ENCODE measurements around the gene UBA52. TPM values are rescaled to one million over a fixed set of nuclear protein-coding genes. Genes with fewer than 3 reads are reported as not detected.

UBA52 gene
- polyA plus RNA-seq, 3 donors: 832 to 3,024 (median 896) TPM

DNA sequence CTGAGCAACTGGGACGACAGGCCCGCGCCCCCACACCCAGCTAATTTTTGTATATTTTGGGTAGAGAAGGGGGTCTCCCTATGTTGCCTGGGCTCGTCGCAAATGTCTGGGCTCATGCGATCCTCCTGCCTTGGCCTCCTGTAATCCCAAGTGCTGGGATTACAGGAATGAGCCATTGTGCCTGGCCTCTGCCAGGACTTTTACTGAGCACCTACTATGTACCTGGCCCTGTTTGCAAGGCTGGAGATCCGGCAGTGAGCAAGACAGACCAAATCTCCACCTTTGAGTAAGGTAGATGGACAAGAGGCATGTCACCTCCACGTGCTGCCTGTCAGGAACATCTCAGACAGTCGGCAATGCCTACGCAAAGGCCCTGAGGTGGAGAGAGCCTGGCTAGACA, 35.2 kb upstream of the UBA52 start:
- H3K4me1 Mint-ChIP-seq: peaks cover 3% of the 10 kb centered on the region
- Histone ChIP-seq H3K9ac (ENCODE audit: insufficient read depth, low read length, poor library complexity, severe bottlenecking) (no peak overlapping the region), H3K27ac (ENCODE audit: low read depth in 1 of 2, low read length in 2 of 2) (no peak overlapping the region), H3K4me3 (replicated peaks in 1 of 3; ENCODE audit: low read depth in 2 of 3, low read length in 3 of 3) (no peak overlapping the region), H3K4me1 (ENCODE audit: control insufficient read depth in 1 of 2, insufficient read depth in 2 of 2, low read length in 2 of 2) (no peaks in the 10 kb centered on the region), H4K20me1 (ENCODE audit: insufficient read depth, low read length) (no peaks in the 10 kb centered on the region), H3K36me3 (replicated peaks in 1 of 2; ENCODE audit: control insufficient read depth in 1 of 2, insufficient read depth in 2 of 2, low read length in 2 of 2) (peaks cover 64 to 87% of the 10 kb centered on the region in 2 donors), H3K4me2 (replicated peaks; ENCODE audit: extremely low read depth, low read length, poor library complexity, severe bottlenecking) (no peak overlapping the region), H3K27me3 (ENCODE audit: control insufficient read depth in 2 of 2, insufficient read depth in 2 of 2, low read length in 2 of 2) (no peaks in the 10 kb centered on the region), H3K9me3 (replicated peaks in 1 of 2; ENCODE audit: control insufficient read depth in 1 of 2, insufficient read depth in 1 of 2, low read length in 2 of 2) (no peaks in the 10 kb centered on the region), H3K79me2 (ENCODE audit: insufficient read depth, low read length) (peaks cover 4% of the 10 kb centered on the region), H2AFZ (ENCODE audit: insufficient read depth, low read depth, low read length, poor library complexity, severe bottlenecking) (no peak overlapping the region)
- H3K9me3 Mint-ChIP-seq: peaks cover 0 to 4% (median 0%) of the 10 kb centered on the region in 7 donors
- H3K4me3 Mint-ChIP-seq: no peak overlapping the region
- WGBS (ENCODE audit: insufficient coverage): 98% methylated on average over 6 of the region's 10 CpGs
- peaks cover 69 to 91% of the 10 kb centered on the region in 2 donors for H3K36me3 Mint-ChIP-seq
- no peak for DNase-seq
- intact Hi-C loops (cut with micrococcal nuclease): no loop called here
- peak overlapping the region in 1 of 7 donors; percentile 18 for H3K27ac Mint-ChIP-seq
- no peaks in the 10 kb centered on the region for H3K27me3 Mint-ChIP-seq (ENCODE audit: low read depth in 3 of 3)
- TF ChIP-seq, protein P1, sequence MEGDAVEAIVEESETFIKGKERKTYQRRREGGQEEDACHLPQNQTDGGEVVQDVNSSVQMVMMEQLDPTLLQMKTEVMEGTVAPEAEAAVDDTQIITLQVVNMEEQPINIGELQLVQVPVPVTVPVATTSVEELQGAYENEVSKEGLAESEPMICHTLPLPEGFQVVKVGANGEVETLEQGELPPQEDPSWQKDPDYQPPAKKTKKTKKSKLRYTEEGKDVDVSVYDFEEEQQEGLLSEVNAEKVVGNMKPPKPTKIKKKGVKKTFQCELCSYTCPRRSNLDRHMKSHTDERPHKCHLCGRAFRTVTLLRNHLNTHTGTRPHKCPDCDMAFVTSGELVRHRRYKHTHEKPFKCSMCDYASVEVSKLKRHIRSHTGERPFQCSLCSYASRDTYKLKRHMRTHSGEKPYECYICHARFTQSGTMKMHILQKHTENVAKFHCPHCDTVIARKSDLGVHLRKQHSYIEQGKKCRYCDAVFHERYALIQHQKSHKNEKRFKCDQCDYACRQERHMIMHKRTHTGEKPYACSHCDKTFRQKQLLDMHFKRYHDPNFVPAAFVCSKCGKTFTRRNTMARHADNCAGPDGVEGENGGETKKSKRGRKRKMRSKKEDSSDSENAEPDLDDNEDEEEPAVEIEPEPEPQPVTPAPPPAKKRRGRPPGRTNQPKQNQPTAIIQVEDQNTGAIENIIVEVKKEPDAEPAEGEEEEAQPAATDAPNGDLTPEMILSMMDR (IDR thresholded peaks at IDR 0.05): no peak

- H3K4me1 Mint-ChIP-seq: peaks cover 11% of the 10 kb centered on the region
- Histone ChIP-seq H3K4me2 (replicated peaks; ENCODE audit: extremely low read depth, low read length, poor library complexity, severe bottlenecking) (no peak overlapping the region), H4K20me1 (ENCODE audit: insufficient read depth, low read length) (no peaks in the 10 kb centered on the region), H3K79me2 (ENCODE audit: insufficient read depth, low read length) (peaks cover 13% of the 10 kb centered on the region), H3K36me3 (replicated peaks in 1 of 2; ENCODE audit: control insufficient read depth in 1 of 2, insufficient read depth in 2 of 2, low read length in 2 of 2) (peaks cover 55 to 81% of the 10 kb centered on the region in 2 donors), H3K4me1 (ENCODE audit: control insufficient read depth in 1 of 2, insufficient read depth in 2 of 2, low read length in 2 of 2) (peaks cover 7 to 8% of the 10 kb centered on the region in 2 donors), H3K4me3 (replicated peaks in 1 of 3; ENCODE audit: low read depth in 2 of 3, low read length in 3 of 3) (no peak overlapping the region), H2AFZ (ENCODE audit: insufficient read depth, low read depth, low read length, poor library complexity, severe bottlenecking) (no peak overlapping the region), H3K27ac (ENCODE audit: low read depth in 1 of 2, low read length in 2 of 2) (no peak overlapping the region), H3K9ac (ENCODE audit: insufficient read depth, low read length, poor library complexity, severe bottlenecking) (no peak overlapping the region), H3K9me3 (replicated peaks in 1 of 2; ENCODE audit: control insufficient read depth in 1 of 2, insufficient read depth in 1 of 2, low read length in 2 of 2) (no peaks in the 10 kb centered on the region), H3K27me3 (ENCODE audit: control insufficient read depth in 2 of 2, insufficient read depth in 2 of 2, low read length in 2 of 2) (no peaks in the 10 kb centered on the region)
- DNase-seq: no peak
- WGBS (ENCODE audit: insufficient coverage): 96% methylated on average over 14 of the region's 17 CpGs
- peaks cover 64 to 84% of the 10 kb centered on the region in 2 donors for H3K36me3 Mint-ChIP-seq
- no peaks in the 10 kb centered on the region for H3K27me3 Mint-ChIP-seq (ENCODE audit: low read depth in 3 of 3)
- no peak overlapping the region for H3K4me3 Mint-ChIP-seq
- intact Hi-C loops (cut with micrococcal nuclease): no loop called here
- peaks cover 0 to 2% (median 0%) of the 10 kb centered on the region in 7 donors for H3K9me3 Mint-ChIP-seq
- H3K27ac Mint-ChIP-seq: no peak overlapping the region
- TF ChIP-seq, protein P1 (IDR thresholded peaks at IDR 0.05): no peak
Observed at GRCh38 chr19:18537431-18537830, 34.2 kb upstream of the UBA52 start.

Measured in CD14-positive monocyte (primary cell).